A673 (cell line): ENCODE results near the gene ANO1. TPM values are rescaled to one million over a fixed set of nuclear protein-coding genes. Genes with fewer than 3 reads are reported as not detected.

Experiments used
- BruUV-seq: library from RNA; stranded (reverse); fragments of 400-500 nt; replicated peaks from 2 replicates; lab custom pipeline; 2021; lab: Mats Ljungman, UMichigan
- CTCF ChIA-PET: fragments of 300-600 bp; sonication (Branson Sonifier 250); formaldehyde crosslinking; loops from one replicate; lab custom pipeline; 2022; ENCODE audit warnings: antibody characterized with exemption; lab: Charles Lee
- POLR2A ChIA-PET: fragments of 300-600 bp; sonication (Branson Sonifier 250); formaldehyde crosslinking; loops from one replicate; lab custom pipeline; 2022; ENCODE audit warnings: antibody characterized with exemption; ENCODE audit not compliant: low non-redundant PET; lab: Charles Lee
- DNase-seq: peaks from one replicate; pipeline ENCODE4 v3.0.0-alpha.2; 2015; ENCODE audit warnings: low spot score
- H3K27ac ChIP-seq: fragments of 200-600 bp; sonication (generic); 2 replicates; pipeline ENCODE4 v1.5.1; 2016; ENCODE audit warnings: mixed run types, low read depth, mild to moderate bottlenecking, mixed read lengths, antibody characterized with exemption, low read length; ENCODE audit not compliant: poor library complexity, severe bottlenecking
- H3K27me3 ChIP-seq: fragments of 200-600 bp; sonication (generic); replicated peaks from 2 replicates; pipeline ENCODE4 v1.6.1; 2017; ENCODE audit warnings: mixed run types, low read depth, mild to moderate bottlenecking, mixed read lengths, antibody characterized with exemption, low read length; ENCODE audit not compliant: insufficient read depth, poor library complexity
- H3K36me3 ChIP-seq: fragments of 200-600 bp; sonication (generic); 2 replicates; pipeline ENCODE4 v1.6.1; 2016; ENCODE audit warnings: mixed run types, mild to moderate bottlenecking, mixed read lengths, antibody characterized with exemption, low read length; ENCODE audit not compliant: insufficient read depth, poor library complexity, severe bottlenecking
- H3K4me1 ChIP-seq: fragments of 200-600 bp; sonication (generic); 2 replicates; pipeline ENCODE4 v1.6.1; 2017; ENCODE audit warnings: mixed run types, mild to moderate bottlenecking, mixed read lengths, antibody characterized with exemption, low read length; ENCODE audit not compliant: insufficient read depth, poor library complexity, severe bottlenecking
- H3K4me3 ChIP-seq: fragments of 200-600 bp; sonication (generic); 2 replicates; pipeline ENCODE4 v1.5.1; 2016; ENCODE audit warnings: low read depth, mixed run types, mild to moderate bottlenecking, mixed read lengths, low read length; ENCODE audit not compliant: poor library complexity, severe bottlenecking
- H3K9me3 ChIP-seq: fragments of 200-600 bp; sonication (generic); 2 replicates; pipeline ENCODE4 v1.6.1; 2016; ENCODE audit warnings: mixed run types, low read depth, mild to moderate bottlenecking, mixed read lengths, antibody characterized with exemption, low read length; ENCODE audit not compliant: poor library complexity, severe bottlenecking
- CTCF ChIP-seq: fragments of 300-800, 200-600 bp; sonication (generic); conservative IDR thresholded peaks from 2 replicates; pipeline ENCODE4 v1.5.1; 2017; ENCODE audit warnings: low read depth, mild to moderate bottlenecking, antibody characterized with exemption, low read length, moderate library complexity, mixed read lengths
- EZH2 ChIP-seq: fragments of 200-600 bp; sonication (generic); IDR thresholded peaks from 2 replicates; pipeline ENCODE4 v1.6.1; 2017; ENCODE audit warnings: borderline replicate concordance, low read depth, mild to moderate bottlenecking, mixed read lengths, antibody characterized with exemption, low read length; ENCODE audit not compliant: poor library complexity, severe bottlenecking
- intact Hi-C: fragments of 100-400 bp; cut with micrococcal nuclease; formaldehyde crosslinking; loops from one replicate; pipeline ENCODE4 v1.10.0; 2022; ENCODE audit not compliant: unreplicated experiment
- total RNA-seq: library from RNA; stranded (reverse); gene quantifications from 2 replicates; pipeline ENCODE4 v1.2.3, GENCODE V29; 2021

Gene ANO1
- total RNA-seq, 1 experiment from 2014 or later = 0.90 TPM

GRCh38 chr11:70063121-70063520, 15.0 kb upstream of the ANO1 start:
- no peak for DNase-seq
- no peaks in the 10 kb centered on the region for H3K4me1 ChIP-seq
- intact Hi-C loops = no loop called here
- H3K27me3 ChIP-seq = peaks cover 3% of the 10 kb centered on the region
- ChIA-PET CTCF (no interaction called here), POLR2A (no interaction called here)
- H3K9me3 ChIP-seq = no peaks in the 10 kb centered on the region
- no peak overlapping the region for H3K4me3 ChIP-seq
- no peaks in the 10 kb centered on the region for H3K36me3 ChIP-seq
- TF ChIP-seq EZH2 (no peak), CTCF (no peak)
- H3K27ac ChIP-seq = no peak overlapping the region
- BruUV-seq = no TSS peak

- intact Hi-C loops = no loop called here
- BruUV-seq = no TSS peak
- peaks cover 5% of the 10 kb centered on the region for H3K27me3 ChIP-seq
- no peak for DNase-seq
- H3K4me3 ChIP-seq = no peak overlapping the region
- no peaks in the 10 kb centered on the region for H3K36me3 ChIP-seq
- POLR2A ChIA-PET = no interaction called here
- no peak overlapping the region for H3K27ac ChIP-seq
- CTCF ChIA-PET = no interaction called here
- H3K9me3 ChIP-seq = no peaks in the 10 kb centered on the region
- no peaks in the 10 kb centered on the region for H3K4me1 ChIP-seq
- no peak for TF ChIP-seq CTCF
- TF ChIP-seq EZH2 = no peak
Observed at GRCh38 chr11:70063555-70063954, 14.6 kb upstream of the ANO1 start.

GRCh38 chr11:70064008-70064725, 13.9 kb upstream of the ANO1 start:
- intact Hi-C loops = no loop called here
- Histone ChIP-seq H3K36me3 (no peaks in the 10 kb centered on the region), H3K27ac (no peak overlapping the region), H3K4me1 (no peaks in the 10 kb centered on the region), H3K9me3 (no peaks in the 10 kb centered on the region), H3K4me3 (no peak overlapping the region), H3K27me3 (peaks cover 11% of the 10 kb centered on the region)
- CTCF ChIA-PET = no interaction called here
- DNase-seq = no peak
- POLR2A ChIA-PET = no interaction called here
- TF ChIP-seq EZH2 (no peak), CTCF (no peak)
- no TSS peak for BruUV-seq
